IPS-15b (cell line): ENCODE measurements around the gene DOCK11.
"Not testable (repeated sequence)": the region's sequence is repeated elsewhere in the genome, so short reads cannot be mapped to it uniquely, and the experiment has no call there.

ENCODE experiments used
- H3K27me3 ChIP-seq: one replicate; pipeline ENCODE4 v1.6.1; 2013; ENCODE audit warnings: low read length; ENCODE audit not compliant: control insufficient read depth, insufficient read depth
- H3K36me3 ChIP-seq: one replicate; pipeline ENCODE4 v1.6.1; 2013; ENCODE audit warnings: low read length; ENCODE audit not compliant: control insufficient read depth, insufficient read depth
- H3K4me1 ChIP-seq: one replicate; pipeline ENCODE4 v1.6.1; 2013; ENCODE audit warnings: mild to moderate bottlenecking, low read length; ENCODE audit not compliant: control insufficient read depth, insufficient read depth
- H3K4me3 ChIP-seq: one replicate; pipeline ENCODE4 v1.5.1; 2013; ENCODE audit warnings: low read depth, low read length
- H3K9ac ChIP-seq: one replicate; pipeline ENCODE4 v1.6.1; 2013; ENCODE audit warnings: low read depth, mild to moderate bottlenecking, low read length
- H3K9me3 ChIP-seq: one replicate; pipeline ENCODE4 v1.6.1; 2013; ENCODE audit warnings: mild to moderate bottlenecking, low read length; ENCODE audit not compliant: control insufficient read depth, insufficient read depth

Gene DOCK11

DNA sequence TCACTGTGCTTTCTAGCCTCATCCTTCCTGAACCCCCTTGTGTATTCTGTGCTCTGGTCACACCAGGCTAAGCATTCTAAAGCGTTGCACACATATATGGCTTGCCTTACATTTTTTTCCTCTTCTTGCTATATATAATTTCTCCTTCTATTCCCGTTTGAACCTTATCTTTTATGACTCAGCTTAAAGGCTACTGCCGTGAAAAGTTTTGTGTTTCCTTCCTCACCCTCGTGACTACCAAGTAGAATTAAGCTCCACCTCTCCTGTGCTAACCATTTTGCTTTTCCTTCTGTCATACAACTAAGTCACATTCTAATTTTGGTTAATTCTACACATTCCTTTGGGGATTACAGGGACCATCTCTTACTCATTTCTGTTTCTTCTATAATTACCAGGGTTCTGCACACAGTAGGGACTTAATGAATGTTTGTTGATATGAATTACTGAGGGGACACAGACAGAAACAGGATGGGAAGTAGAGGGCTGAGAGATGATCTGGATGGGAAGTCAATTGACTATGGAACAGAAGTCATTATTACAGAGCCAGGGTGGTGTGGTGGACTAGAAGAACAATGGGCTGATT, 67.1 kb downstream of the DOCK11 start:
- Histone ChIP-seq H3K4me3 (no peak overlapping the region), H3K9ac (no peak overlapping the region), H3K36me3 (no peaks in the 10 kb centered on the region), H3K9me3 (no peaks in the 10 kb centered on the region), H3K4me1 (no peaks in the 10 kb centered on the region), H3K27me3 (no peaks in the 10 kb centered on the region)

GRCh38 chrX:118564498-118564897, 68.9 kb downstream of the DOCK11 start:
- no peaks in the 10 kb centered on the region for H3K9me3 ChIP-seq
- H3K9ac ChIP-seq = no peak overlapping the region
- no peak overlapping the region for H3K4me3 ChIP-seq
- H3K27me3 ChIP-seq = no peaks in the 10 kb centered on the region
- no peaks in the 10 kb centered on the region for H3K36me3 ChIP-seq
- H3K4me1 ChIP-seq = no peaks in the 10 kb centered on the region

DNA sequence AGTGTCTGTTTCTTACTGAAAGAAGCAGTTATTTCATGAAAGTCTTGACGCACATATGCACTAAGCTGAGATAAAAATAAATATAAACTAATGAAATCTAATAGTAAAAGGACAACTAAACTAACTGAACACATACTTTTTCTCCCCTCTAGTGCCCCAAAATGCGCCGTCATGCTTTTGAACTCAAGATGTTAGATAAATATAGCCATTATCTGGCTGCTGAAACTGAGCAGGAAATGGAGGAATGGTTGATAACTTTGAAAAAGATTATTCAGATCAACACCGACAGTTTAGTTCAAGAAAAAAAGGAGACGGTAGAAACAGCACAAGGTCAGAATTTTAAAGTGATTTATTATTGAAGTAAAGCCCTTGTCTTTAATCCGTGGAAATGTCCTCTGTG, 70.2 kb downstream of the DOCK11 start:
- Histone ChIP-seq H3K9ac (no peak overlapping the region), H3K4me1 (no peaks in the 10 kb centered on the region), H3K27me3 (no peaks in the 10 kb centered on the region), H3K36me3 (no peaks in the 10 kb centered on the region), H3K9me3 (no peaks in the 10 kb centered on the region), H3K4me3 (no peak overlapping the region)

- no peaks in the 10 kb centered on the region for H3K4me1 ChIP-seq
- H3K9me3 ChIP-seq = no peaks in the 10 kb centered on the region
- peaks cover under 1% of the 10 kb centered on the region for H3K36me3 ChIP-seq
- H3K4me3 ChIP-seq = no peak overlapping the region
- H3K27me3 ChIP-seq = no peaks in the 10 kb centered on the region
- H3K9ac ChIP-seq = no peak overlapping the region
Measured at GRCh38 chrX:118566359-118566758, 70.7 kb downstream of the DOCK11 start.

GRCh38 chrX:118569676-118570075, 74.1 kb downstream of the DOCK11 start:
- H3K36me3 ChIP-seq = peaks cover 3% of the 10 kb centered on the region
- no peaks in the 10 kb centered on the region for H3K9me3 ChIP-seq
- no peaks in the 10 kb centered on the region for H3K4me1 ChIP-seq
- no peaks in the 10 kb centered on the region for H3K27me3 ChIP-seq
- H3K9ac ChIP-seq = no peak overlapping the region
- no peak overlapping the region for H3K4me3 ChIP-seq

GRCh38 chrX:118570209-118570608, 74.6 kb downstream of the DOCK11 start:
- Histone ChIP-seq H3K9ac (no peak overlapping the region), H3K36me3 (peaks cover 3% of the 10 kb centered on the region), H3K4me3 (no peak overlapping the region), H3K9me3 (no peaks in the 10 kb centered on the region), H3K27me3 (no peaks in the 10 kb centered on the region), H3K4me1 (no peaks in the 10 kb centered on the region)

- Histone ChIP-seq H3K4me3 (no peak overlapping the region), H3K4me1 (no peaks in the 10 kb centered on the region), H3K9me3 (no peaks in the 10 kb centered on the region), H3K9ac (no peak overlapping the region), H3K27me3 (no peaks in the 10 kb centered on the region), H3K36me3 (peaks cover 3% of the 10 kb centered on the region)
Measured at GRCh38 chrX:118571836-118572235, 76.2 kb downstream of the DOCK11 start.

DNA sequence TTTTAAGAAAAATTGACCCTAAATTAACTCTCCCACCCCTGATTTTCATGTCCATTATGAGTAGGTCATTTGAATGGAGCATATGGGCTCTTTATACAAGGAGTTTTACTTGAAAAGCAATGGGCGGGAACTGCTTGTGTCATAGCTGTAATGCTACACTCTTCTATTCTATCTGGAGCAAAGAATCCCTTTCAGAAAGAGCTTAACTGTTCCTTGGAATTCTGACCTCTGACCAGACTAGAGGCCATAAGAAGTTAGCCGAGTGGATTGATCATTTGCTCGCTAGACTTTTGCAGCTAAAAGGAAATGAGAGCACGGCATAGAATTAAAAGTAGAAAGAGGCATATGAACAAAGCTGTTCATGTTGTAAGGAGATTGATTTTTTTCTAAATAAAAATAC, 79.1 kb downstream of the DOCK11 start:
- H3K9me3 ChIP-seq = no peaks in the 10 kb centered on the region
- H3K9ac ChIP-seq = no peak overlapping the region
- no peaks in the 10 kb centered on the region for H3K4me1 ChIP-seq
- H3K4me3 ChIP-seq = no peak overlapping the region
- H3K27me3 ChIP-seq = no peaks in the 10 kb centered on the region
- H3K36me3 ChIP-seq = peaks cover 3% of the 10 kb centered on the region

DNA sequence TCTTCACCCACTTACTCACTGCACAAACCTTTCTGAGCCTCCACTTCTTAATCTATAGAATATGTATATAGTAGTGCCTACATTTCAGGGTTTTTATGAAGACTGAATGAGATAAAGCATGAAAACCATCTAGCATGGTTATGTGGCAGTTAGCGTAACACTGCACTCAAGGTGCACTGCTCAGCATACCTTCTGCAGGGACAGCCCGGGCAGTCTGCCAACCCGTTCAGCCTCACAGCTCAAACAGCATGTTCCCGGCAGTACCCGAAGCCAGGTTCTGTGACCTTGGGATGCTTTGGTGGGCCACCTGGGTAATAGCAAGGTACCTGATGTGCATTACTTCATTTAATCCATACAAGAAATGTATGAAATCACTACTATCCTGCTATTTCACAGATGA, 81.4 kb downstream of the DOCK11 start:
- no peaks in the 10 kb centered on the region for H3K9me3 ChIP-seq
- no peak overlapping the region for H3K9ac ChIP-seq
- no peak overlapping the region for H3K4me3 ChIP-seq
- no peaks in the 10 kb centered on the region for H3K4me1 ChIP-seq
- H3K36me3 ChIP-seq = no peaks in the 10 kb centered on the region
- H3K27me3 ChIP-seq = no peaks in the 10 kb centered on the region

DNA sequence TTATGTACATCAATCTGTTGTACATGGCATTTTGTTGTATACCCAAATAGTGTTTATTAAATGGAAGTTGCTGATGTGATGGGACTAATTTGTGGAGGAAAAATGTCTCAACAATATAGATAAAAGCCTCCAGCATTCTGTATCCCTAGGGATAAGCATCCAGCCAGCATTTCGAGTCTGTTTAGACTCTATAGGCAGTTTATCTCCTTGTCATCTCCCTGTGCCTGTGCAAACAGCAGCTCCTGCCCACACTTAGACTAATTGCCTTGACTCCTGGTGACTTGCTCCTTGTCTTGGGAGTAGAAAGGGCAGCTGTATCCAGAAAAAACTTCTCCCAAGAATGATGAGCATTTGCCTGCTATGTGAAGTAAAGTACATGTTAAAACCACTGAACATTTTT, 83.8 kb downstream of the DOCK11 start:
- Histone ChIP-seq H3K27me3 (no peaks in the 10 kb centered on the region), H3K4me1 (no peaks in the 10 kb centered on the region), H3K36me3 (no peaks in the 10 kb centered on the region), H3K4me3 (no peak overlapping the region), H3K9ac (no peak overlapping the region), H3K9me3 (no peaks in the 10 kb centered on the region)

DNA sequence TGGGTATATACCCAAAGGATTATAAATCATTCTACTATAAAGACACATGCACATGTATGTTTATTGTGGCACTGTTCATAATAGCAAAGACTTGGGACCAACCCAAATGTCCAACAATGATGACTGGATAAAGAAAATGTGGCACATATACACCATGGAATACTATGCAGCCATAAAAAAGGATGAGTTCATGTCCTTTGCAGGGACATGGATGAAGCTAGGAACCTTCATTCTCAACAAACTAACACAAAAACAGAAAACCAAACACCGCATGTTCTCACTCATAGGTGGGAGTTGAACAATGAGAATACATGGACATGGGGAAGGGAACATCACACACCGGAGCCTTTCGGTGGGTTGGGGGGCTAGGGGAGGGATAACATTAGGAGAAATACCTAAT, 87.3 kb downstream of the DOCK11 start:
- not testable (repeated sequence) for H3K36me3 ChIP-seq, H3K9ac ChIP-seq, H3K4me1 ChIP-seq, H3K9me3 ChIP-seq, H3K27me3 ChIP-seq, H3K4me3 ChIP-seq

GRCh38 chrX:118583781-118584180, 88.2 kb downstream of the DOCK11 start:
- Histone ChIP-seq H3K36me3 (no peaks in the 10 kb centered on the region), H3K4me3 (no peak overlapping the region), H3K9me3 (no peaks in the 10 kb centered on the region), H3K4me1 (no peaks in the 10 kb centered on the region), H3K27me3 (no peaks in the 10 kb centered on the region), H3K9ac (no peak overlapping the region)
